MM.1S (cell line): ENCODE measurements around the gene SEMA4D.
A peak's percentile ranks its signal among the peaks of the same experiment; 100 is the strongest.

Experiments used
- DNase-seq: peaks from one replicate; pipeline ENCODE4 v3.0.0-alpha.2; 2015
- H2AFZ ChIP-seq: fragments of 300-600 bp; sonication (generic); 2 replicates; pipeline ENCODE4 v1.6.0; 2016; ENCODE audit warnings: antibody characterized with exemption, low read length
- H3F3A ChIP-seq: fragments of 300-600 bp; sonication (generic); 2 replicates; pipeline ENCODE4 v1.6.1; 2016; ENCODE audit warnings: mild to moderate bottlenecking, antibody characterized with exemption, low read length, moderate library complexity, mixed read lengths; ENCODE audit not compliant: insufficient read depth
- H3K27ac ChIP-seq: fragments of 300-600 bp; sonication (generic); 2 replicates; pipeline ENCODE4 v1.5.1; 2016; ENCODE audit warnings: mild to moderate bottlenecking, low read length
- H3K27me3 ChIP-seq: fragments of 300-600 bp; sonication (generic); replicated peaks from 2 replicates; pipeline ENCODE4 v1.6.0; 2016; ENCODE audit warnings: low read length; ENCODE audit not compliant: insufficient read depth
- H3K36me3 ChIP-seq: fragments of 300-600 bp; sonication (generic); replicated peaks from 2 replicates; pipeline ENCODE4 v1.6.1; 2016; ENCODE audit warnings: mild to moderate bottlenecking, low read length, mixed read lengths; ENCODE audit not compliant: insufficient read depth
- H3K4me1 ChIP-seq: fragments of 300-600 bp; sonication (generic); 2 replicates; pipeline ENCODE4 v1.6.1; 2016; ENCODE audit warnings: low read length, mixed read lengths
- H3K4me2 ChIP-seq: fragments of 300-600 bp; sonication (generic); 2 replicates; pipeline ENCODE4 v1.6.0; 2016; ENCODE audit warnings: low read depth, low read length
- H3K4me3 ChIP-seq: fragments of 300-600 bp; sonication (generic); 2 replicates; pipeline ENCODE4 v1.5.1; 2016; ENCODE audit warnings: low read length, mixed read lengths
- H3K79me2 ChIP-seq: fragments of 300-600 bp; sonication (generic); 2 replicates; pipeline ENCODE4 v1.6.1; 2016; ENCODE audit warnings: mixed run types, low read length, mixed read lengths
- H3K9ac ChIP-seq: fragments of 300-600 bp; sonication (generic); 2 replicates; pipeline ENCODE4 v1.6.1; 2016; ENCODE audit warnings: low read length, mixed read lengths
- H3K9me2 ChIP-seq: fragments of 300-600 bp; sonication (generic); replicated peaks from 2 replicates; pipeline ENCODE4 v1.6.1; 2016; ENCODE audit warnings: mild to moderate bottlenecking, low read length, mixed read lengths; ENCODE audit not compliant: insufficient read depth
- H3K9me3 ChIP-seq: fragments of 300-600 bp; sonication (generic); replicated peaks from 2 replicates; pipeline ENCODE4 v1.6.1; 2016; ENCODE audit warnings: mild to moderate bottlenecking, low read length, mixed read lengths; ENCODE audit not compliant: insufficient read depth
- H4K20me1 ChIP-seq: fragments of 300-600 bp; sonication (generic); 2 replicates; pipeline ENCODE4 v1.6.1; 2016; ENCODE audit warnings: mild to moderate bottlenecking, low read length, moderate library complexity, mixed read lengths; ENCODE audit not compliant: insufficient read depth
- CTCF ChIP-seq: fragments of 300-600 bp; sonication (generic); IDR thresholded peaks from 2 replicates; pipeline ENCODE4 v1.5.1; 2016; ENCODE audit warnings: antibody characterized with exemption, low read length, mixed read lengths
- EZH2 ChIP-seq: fragments of 300-600 bp; sonication (generic); optimal IDR thresholded peaks from 2 replicates; pipeline ENCODE3; 2017; ENCODE audit warnings: low read depth, mild to moderate bottlenecking, antibody characterized with exemption, low read length, mixed read lengths
- EZH2phosphoT487 ChIP-seq: fragments of 300-600 bp; sonication (generic); IDR thresholded peaks from 2 replicates; pipeline ENCODE4 v1.6.1; 2018; ENCODE audit warnings: antibody characterized with exemption, low read length

The SEMA4D gene

GRCh38 chr9:89525446-89526374, 27.8 kb upstream of the SEMA4D start:
- H3K9me2 ChIP-seq = no peaks in the 10 kb centered on the region
- no peaks in the 10 kb centered on the region for H3K27me3 ChIP-seq
- no peaks in the 10 kb centered on the region for H4K20me1 ChIP-seq
- H3F3A ChIP-seq = peaks cover 21% of the 10 kb centered on the region
- no peak overlapping the region for H3K4me2 ChIP-seq
- no peaks in the 10 kb centered on the region for H3K9me3 ChIP-seq
- H3K4me3 ChIP-seq = no peak overlapping the region
- TF ChIP-seq EZH2 (no peak), CTCF (no peak), EZH2phosphoT487 (no peak)
- no peak overlapping the region for H3K9ac ChIP-seq
- H3K4me1 ChIP-seq = peaks cover 37% of the 10 kb centered on the region
- H3K27ac ChIP-seq = no peak overlapping the region
- no peaks in the 10 kb centered on the region for H3K79me2 ChIP-seq
- no peak overlapping the region for H2AFZ ChIP-seq
- no peaks in the 10 kb centered on the region for H3K36me3 ChIP-seq
- DNase-seq = no peak

GRCh38 chr9:89524963-89525362, 27.1 kb upstream of the SEMA4D start:
- H3K9ac ChIP-seq = no peak overlapping the region
- no peaks in the 10 kb centered on the region for H4K20me1 ChIP-seq
- peaks cover 37% of the 10 kb centered on the region for H3K4me1 ChIP-seq
- no peaks in the 10 kb centered on the region for H3K79me2 ChIP-seq
- no peak overlapping the region for H3K27ac ChIP-seq
- H3F3A ChIP-seq = peaks cover 21% of the 10 kb centered on the region
- DNase-seq = no peak
- no peak overlapping the region for H3K4me3 ChIP-seq
- H3K27me3 ChIP-seq = no peaks in the 10 kb centered on the region
- H3K9me3 ChIP-seq = no peaks in the 10 kb centered on the region
- TF ChIP-seq EZH2 = no peak
- no peak for TF ChIP-seq CTCF
- TF ChIP-seq EZH2phosphoT487 = no peak
- no peak overlapping the region for H2AFZ ChIP-seq
- no peaks in the 10 kb centered on the region for H3K36me3 ChIP-seq
- H3K4me2 ChIP-seq = no peak overlapping the region
- H3K9me2 ChIP-seq = no peaks in the 10 kb centered on the region

GRCh38 chr9:89523948-89524347, 26.0 kb upstream of the SEMA4D start:
- no peaks in the 10 kb centered on the region for H3K9me2 ChIP-seq
- H3F3A ChIP-seq = peaks cover 21% of the 10 kb centered on the region
- TF ChIP-seq CTCF (no peak), EZH2 (no peak), EZH2phosphoT487 (no peak)
- peak overlapping the region; percentile 16; the same call in 1 of the 2 replicates for H2AFZ ChIP-seq
- peak; percentile 53 for DNase-seq
- peaks cover 43% of the 10 kb centered on the region for H3K4me1 ChIP-seq
- no peaks in the 10 kb centered on the region for H3K9me3 ChIP-seq
- peak overlapping the region; percentile 94; the same call in 1 of the 2 replicates for H3K27ac ChIP-seq
- H4K20me1 ChIP-seq = no peaks in the 10 kb centered on the region
- peak overlapping the region; percentile 72 for H3K4me2 ChIP-seq
- no peak overlapping the region for H3K4me3 ChIP-seq
- H3K36me3 ChIP-seq = no peaks in the 10 kb centered on the region
- H3K27me3 ChIP-seq = no peaks in the 10 kb centered on the region
- H3K79me2 ChIP-seq = no peaks in the 10 kb centered on the region
- no peak overlapping the region for H3K9ac ChIP-seq
